ENCODE results near the gene SLC38A7. TPM values are rescaled to one million over a fixed set of nuclear protein-coding genes. Genes with fewer than 3 reads are reported as not detected.

SLC38A7 gene
- total and polyA plus RNA-seq, 7 experiments from 2014 or later: 3.4 to 16.8 (median 12.6) TPM

DNA sequence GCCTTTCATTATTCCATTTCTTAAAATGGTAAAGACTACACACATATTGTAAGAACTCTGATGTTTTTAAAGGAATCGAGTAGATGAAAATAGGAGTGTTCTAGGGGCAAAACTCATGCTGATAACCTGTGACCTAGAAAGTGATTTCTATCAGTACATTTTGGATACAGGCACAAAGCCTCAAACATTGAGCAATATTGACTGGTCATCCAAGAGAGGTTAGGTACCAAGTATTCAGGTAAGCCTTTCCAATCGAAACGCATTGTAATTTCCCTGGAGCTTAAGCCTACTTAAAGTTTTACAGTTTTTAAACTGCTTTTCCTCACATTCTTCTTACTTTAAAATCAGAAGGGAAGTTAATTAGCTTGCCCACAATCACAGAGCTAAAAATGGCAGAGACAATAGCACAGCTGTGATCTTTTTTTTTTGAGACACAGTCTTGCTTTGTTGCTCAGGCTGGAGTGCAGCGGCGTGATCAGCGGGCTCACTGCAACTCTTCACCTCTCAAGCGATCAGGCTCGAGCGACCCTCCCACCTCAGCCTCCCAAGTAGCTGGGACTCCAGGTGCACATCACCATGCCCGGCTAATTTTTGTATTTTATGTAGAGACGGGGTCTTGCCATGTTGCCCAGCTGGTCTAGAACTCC is 46.3 kb upstream of the SLC38A7 start:
- H3K27me3 Mint-ChIP-seq: no peaks in the 10 kb centered on the region
- no peak for DNase-seq
- H3K36me3 Mint-ChIP-seq: peaks cover 0 to 6% (median 0%) of the 10 kb centered on the region in 5 donors
- intact Hi-C loops (cut with micrococcal nuclease): loop anchor here in 1 of 2 donors (5.0 kb wide), 1 partner anchor 339 kb away; the partner anchor contains the start of gene GINS3
- no peak overlapping the region for H3K27ac ChIP-seq (ENCODE audit: low read depth, low read length)
- H3K9me3 Mint-ChIP-seq: no peaks in the 10 kb centered on the region
- ChIA-PET CTCF (interaction anchor here (0.7 to 1.1 kb wide), 2 partner anchors 25 to 46 kb away, joined by 3 to 5 read pairs; no protein-coding TSS in a partner anchor), POLR2A (interaction anchor here (1.4 kb wide), 1 partner anchor 107 kb away, joined by 3 read pairs; no protein-coding TSS in a partner anchor)
- H3K4me1 ChIP-seq (ENCODE audit: control insufficient read depth in 2 of 2, insufficient read depth in 2 of 2, low read length in 2 of 2): peaks cover 9 to 15% of the 10 kb centered on the region in 2 donors
- ATAC-seq: no peak
- no peaks in the 10 kb centered on the region for H3K27me3 ChIP-seq (ENCODE audit: control insufficient read depth in 2 of 2, insufficient read depth in 2 of 2, low read length in 2 of 2)
- no peak overlapping the region for H3K4me3 ChIP-seq (ENCODE audit: low read length)
- H3K36me3 ChIP-seq (ENCODE audit: control insufficient read depth in 2 of 3, insufficient read depth in 3 of 3, low read length in 3 of 3): peaks cover 0 to 6% (median 0%) of the 10 kb centered on the region in 3 experiments
- H3K27ac Mint-ChIP-seq: peak overlapping the region in 2 of 9 donors; percentile 14 to 16
- H3K4me1 Mint-ChIP-seq: peaks cover 16 to 50% (median 42%) of the 10 kb centered on the region in 7 donors
- H3K4me3 Mint-ChIP-seq: no peak overlapping the region
- H3K9me3 ChIP-seq (ENCODE audit: control insufficient read depth in 2 of 3, low read length in 3 of 3): no peaks in the 10 kb centered on the region

DNA sequence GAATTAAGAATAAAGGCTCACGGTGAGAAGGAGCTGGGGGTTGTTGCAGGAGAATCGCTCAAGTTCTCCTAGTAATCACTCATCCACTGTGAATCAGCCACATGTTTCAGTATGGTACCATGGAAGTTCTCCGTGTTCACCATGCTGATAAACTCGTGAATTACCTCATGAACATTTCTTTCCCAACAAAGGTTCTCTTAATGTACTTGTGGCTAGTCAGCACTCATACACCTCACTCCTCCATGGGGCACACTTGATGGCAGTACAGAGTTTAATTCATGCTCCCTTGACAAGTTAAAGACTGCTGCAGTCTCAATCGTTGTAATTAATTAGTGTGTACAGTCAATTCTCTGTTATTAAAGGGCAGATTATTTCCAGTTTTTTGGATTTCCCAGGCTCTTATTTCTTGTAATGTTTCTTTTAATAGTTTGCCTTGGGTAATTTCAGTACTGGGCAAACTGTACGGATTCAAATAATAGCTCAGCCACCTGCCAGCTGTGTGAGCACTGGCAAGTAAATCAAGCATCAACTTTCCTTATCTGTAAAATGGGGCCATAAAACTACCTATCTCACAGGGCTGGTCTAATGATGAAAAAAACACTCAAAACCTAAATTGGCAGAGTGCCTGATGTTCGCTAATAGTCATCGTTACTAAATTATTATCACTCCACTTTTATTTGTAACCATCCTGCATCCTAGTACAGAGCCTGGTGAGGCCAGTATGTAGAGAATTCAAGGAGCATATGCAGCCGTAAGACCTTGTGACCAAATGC is 43.4 kb upstream of the SLC38A7 start:
- Mint-ChIP-seq H3K4me3 (no peak overlapping the region), H3K36me3 (peaks cover 0 to 10% (median 0%) of the 10 kb centered on the region in 5 donors), H3K4me1 (peaks cover 13 to 40% (median 34%) of the 10 kb centered on the region in 7 donors), H3K27ac (peak overlapping the region in 1 of 9 donors; percentile 26), H3K27me3 (no peaks in the 10 kb centered on the region), H3K9me3 (no peaks in the 10 kb centered on the region)
- H3K27me3 ChIP-seq (ENCODE audit: control insufficient read depth in 2 of 2, insufficient read depth in 2 of 2, low read length in 2 of 2): no peaks in the 10 kb centered on the region
- POLR2A ChIA-PET: no interaction called here
- CTCF ChIA-PET: no interaction called here
- intact Hi-C loops (cut with micrococcal nuclease): no loop called here
- H3K9me3 ChIP-seq (ENCODE audit: control insufficient read depth in 2 of 3, low read length in 3 of 3): no peaks in the 10 kb centered on the region
- ATAC-seq (no peak), DNase-seq (no peak)
- H3K36me3 ChIP-seq (ENCODE audit: control insufficient read depth in 2 of 3, insufficient read depth in 3 of 3, low read length in 3 of 3): peaks cover 0 to 5% (median 0%) of the 10 kb centered on the region in 3 experiments
- H3K27ac ChIP-seq (ENCODE audit: low read depth, low read length): no peak overlapping the region
- H3K4me3 ChIP-seq (ENCODE audit: low read length): no peak overlapping the region
- peaks cover 5% of the 10 kb centered on the region in 2 donors for H3K4me1 ChIP-seq (ENCODE audit: control insufficient read depth in 2 of 2, insufficient read depth in 2 of 2, low read length in 2 of 2)

GRCh38 chr16:58727028-58727781 is 42.6 kb upstream of the SLC38A7 start:
- Histone ChIP-seq H3K36me3 (ENCODE audit: control insufficient read depth in 2 of 3, insufficient read depth in 3 of 3, low read length in 3 of 3) (peaks cover 0 to 12% (median 3%) of the 10 kb centered on the region in 3 experiments), H3K9me3 (ENCODE audit: control insufficient read depth in 2 of 3, low read length in 3 of 3) (no peaks in the 10 kb centered on the region), H3K4me1 (ENCODE audit: control insufficient read depth in 2 of 2, insufficient read depth in 2 of 2, low read length in 2 of 2) (peaks cover 0 to 2% of the 10 kb centered on the region in 2 donors), H3K27ac (ENCODE audit: low read depth, low read length) (no peak overlapping the region), H3K4me3 (ENCODE audit: low read length) (no peak overlapping the region), H3K27me3 (ENCODE audit: control insufficient read depth in 2 of 2, insufficient read depth in 2 of 2, low read length in 2 of 2) (no peaks in the 10 kb centered on the region)
- H3K4me1 Mint-ChIP-seq: peaks cover 8 to 32% (median 27%) of the 10 kb centered on the region in 7 donors
- no peaks in the 10 kb centered on the region for H3K27me3 Mint-ChIP-seq
- POLR2A ChIA-PET: no interaction called here
- peak overlapping the region in 2 of 9 donors; percentile 26 to 74 for H3K27ac Mint-ChIP-seq
- H3K36me3 Mint-ChIP-seq: peaks cover 0 to 10% (median 0%) of the 10 kb centered on the region in 5 donors
- ATAC-seq: no peak
- DNase-seq: no peak
- CTCF ChIA-PET: no interaction called here
- intact Hi-C loops (cut with micrococcal nuclease): no loop called here
- H3K4me3 Mint-ChIP-seq: no peak overlapping the region
- no peaks in the 10 kb centered on the region for H3K9me3 Mint-ChIP-seq

GRCh38 chr16:58723109-58723508 is 38.5 kb upstream of the SLC38A7 start:
- intact Hi-C loops (cut with micrococcal nuclease): no loop called here
- Mint-ChIP-seq H3K4me1 (peaks cover 0 to 5% (median 3%) of the 10 kb centered on the region in 7 donors), H3K27ac (no peak overlapping the region), H3K4me3 (no peak overlapping the region), H3K9me3 (no peaks in the 10 kb centered on the region), H3K36me3 (peaks cover 3 to 24% (median 11%) of the 10 kb centered on the region in 5 donors), H3K27me3 (no peaks in the 10 kb centered on the region)
- Histone ChIP-seq H3K9me3 (ENCODE audit: control insufficient read depth in 2 of 3, low read length in 3 of 3) (no peaks in the 10 kb centered on the region), H3K27me3 (ENCODE audit: control insufficient read depth in 2 of 2, insufficient read depth in 2 of 2, low read length in 2 of 2) (no peaks in the 10 kb centered on the region), H3K36me3 (ENCODE audit: control insufficient read depth in 2 of 3, insufficient read depth in 3 of 3, low read length in 3 of 3) (peaks cover 8 to 43% (median 14%) of the 10 kb centered on the region in 3 experiments), H3K4me3 (ENCODE audit: low read length) (no peak overlapping the region), H3K27ac (ENCODE audit: low read depth, low read length) (no peak overlapping the region), H3K4me1 (ENCODE audit: control insufficient read depth in 2 of 2, insufficient read depth in 2 of 2, low read length in 2 of 2) (no peaks in the 10 kb centered on the region)
- POLR2A ChIA-PET: no interaction called here
- CTCF ChIA-PET: no interaction called here
- no peak for ATAC-seq
- no peak for DNase-seq

GRCh38 chr16:58717994-58718393 is 33.4 kb upstream of the SLC38A7 start:
- no peaks in the 10 kb centered on the region for H3K27me3 ChIP-seq (ENCODE audit: control insufficient read depth in 2 of 2, insufficient read depth in 2 of 2, low read length in 2 of 2)
- intact Hi-C loops (cut with micrococcal nuclease): no loop called here
- H3K4me3 ChIP-seq (ENCODE audit: low read length): no peak overlapping the region
- DNase-seq: no peak
- no peaks in the 10 kb centered on the region for H3K4me1 Mint-ChIP-seq
- no peak overlapping the region for H3K27ac ChIP-seq (ENCODE audit: low read depth, low read length)
- H3K4me3 Mint-ChIP-seq: no peak overlapping the region
- H3K27ac Mint-ChIP-seq: no peak overlapping the region
- peaks cover 21 to 46% (median 28%) of the 10 kb centered on the region in 5 donors for H3K36me3 Mint-ChIP-seq
- peaks cover 13 to 70% (median 14%) of the 10 kb centered on the region in 3 experiments for H3K36me3 ChIP-seq (ENCODE audit: control insufficient read depth in 2 of 3, insufficient read depth in 3 of 3, low read length in 3 of 3)
- no peaks in the 10 kb centered on the region for H3K27me3 Mint-ChIP-seq
- no peaks in the 10 kb centered on the region for H3K9me3 ChIP-seq (ENCODE audit: control insufficient read depth in 2 of 3, low read length in 3 of 3)
- CTCF ChIA-PET: interaction anchor here (0.7 kb wide), 1 partner anchor 99 kb away, joined by 4 read pairs; no protein-coding TSS in a partner anchor
- H3K9me3 Mint-ChIP-seq: no peaks in the 10 kb centered on the region
- no peak for ATAC-seq
- POLR2A ChIA-PET: no interaction called here
- H3K4me1 ChIP-seq (ENCODE audit: control insufficient read depth in 2 of 2, insufficient read depth in 2 of 2, low read length in 2 of 2): no peaks in the 10 kb centered on the region

- Mint-ChIP-seq H3K4me1 (no peaks in the 10 kb centered on the region), H3K9me3 (no peaks in the 10 kb centered on the region), H3K4me3 (no peak overlapping the region), H3K27me3 (no peaks in the 10 kb centered on the region), H3K36me3 (peaks cover 21 to 55% (median 32%) of the 10 kb centered on the region in 5 donors), H3K27ac (no peak overlapping the region)
- no peaks in the 10 kb centered on the region for H3K4me1 ChIP-seq (ENCODE audit: control insufficient read depth in 2 of 2, insufficient read depth in 2 of 2, low read length in 2 of 2)
- intact Hi-C loops (cut with micrococcal nuclease): no loop called here
- H3K9me3 ChIP-seq (ENCODE audit: control insufficient read depth in 2 of 3, low read length in 3 of 3): no peaks in the 10 kb centered on the region
- no peak overlapping the region for H3K4me3 ChIP-seq (ENCODE audit: low read length)
- no peak overlapping the region for H3K27ac ChIP-seq (ENCODE audit: low read depth, low read length)
- ATAC-seq (no peak), DNase-seq (no peak)
- CTCF ChIA-PET: no interaction called here
- POLR2A ChIA-PET: no interaction called here
- H3K27me3 ChIP-seq (ENCODE audit: control insufficient read depth in 2 of 2, insufficient read depth in 2 of 2, low read length in 2 of 2): no peaks in the 10 kb centered on the region
- peaks cover 11 to 68% (median 13%) of the 10 kb centered on the region in 3 experiments for H3K36me3 ChIP-seq (ENCODE audit: control insufficient read depth in 2 of 3, insufficient read depth in 3 of 3, low read length in 3 of 3)
Measured at GRCh38 chr16:58716468-58716867, 31.9 kb upstream of the SLC38A7 start.
